Measurements from ENCODE around the gene PSMD11.

PSMD11 gene

DNA sequence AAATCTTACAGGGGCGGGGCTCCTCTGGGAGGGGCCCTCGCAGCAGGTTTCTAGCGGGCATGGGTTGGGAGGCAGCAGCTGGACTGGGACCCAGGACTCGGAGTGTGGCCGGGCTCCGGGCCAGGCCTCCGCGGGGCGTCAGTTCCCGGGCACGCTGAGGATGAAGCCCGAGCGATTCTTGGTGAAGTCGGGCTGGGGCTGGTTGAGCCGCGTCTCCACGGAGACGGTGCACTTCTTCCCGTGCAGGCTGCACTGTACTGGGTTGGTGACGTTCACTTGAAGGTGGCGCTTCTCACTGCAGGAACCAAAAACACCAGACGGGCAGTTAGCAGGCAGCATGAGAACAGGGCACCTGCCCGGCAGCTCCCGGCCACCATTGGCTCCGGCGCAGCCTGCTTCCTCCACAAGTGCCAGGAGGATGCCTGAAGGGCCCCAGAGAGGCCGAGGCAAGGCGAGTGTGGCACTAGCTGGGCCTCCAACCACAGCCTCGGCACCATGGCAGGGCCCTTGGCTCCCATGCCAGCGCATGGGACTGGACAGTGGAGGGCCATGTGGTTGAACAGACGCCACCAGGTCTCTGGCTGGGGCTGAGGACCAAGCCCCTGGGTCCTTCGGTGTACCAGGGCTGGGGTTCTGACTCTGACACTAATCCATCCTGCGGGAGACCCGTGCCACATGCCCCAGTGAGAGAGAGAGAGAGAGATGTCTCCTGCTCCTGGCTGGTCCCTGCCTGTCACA is 50.5 kb downstream of the PSMD11 start:
- Histone ChIP-seq H3K4me1 (ENCODE audit: control insufficient read depth in 1 of 2, insufficient read depth in 1 of 2, low read depth in 1 of 2, low read length in 1 of 2) (peaks cover 64 to 69% of the 10 kb centered on the region in 2 experiments), H3K27ac (peak overlapping the region; percentile 82), H3K36me3 (peaks cover 15% of the 10 kb centered on the region), H3K9me3 (no peaks in the 10 kb centered on the region), H3K27me3 (no peaks in the 10 kb centered on the region), H3K4me3 (ENCODE audit: low read depth in 1 of 2, low read length in 1 of 2) (peak overlapping the region in 1 of 2 experiments; percentile 42)
- TF ChIP-seq, protein P1, sequence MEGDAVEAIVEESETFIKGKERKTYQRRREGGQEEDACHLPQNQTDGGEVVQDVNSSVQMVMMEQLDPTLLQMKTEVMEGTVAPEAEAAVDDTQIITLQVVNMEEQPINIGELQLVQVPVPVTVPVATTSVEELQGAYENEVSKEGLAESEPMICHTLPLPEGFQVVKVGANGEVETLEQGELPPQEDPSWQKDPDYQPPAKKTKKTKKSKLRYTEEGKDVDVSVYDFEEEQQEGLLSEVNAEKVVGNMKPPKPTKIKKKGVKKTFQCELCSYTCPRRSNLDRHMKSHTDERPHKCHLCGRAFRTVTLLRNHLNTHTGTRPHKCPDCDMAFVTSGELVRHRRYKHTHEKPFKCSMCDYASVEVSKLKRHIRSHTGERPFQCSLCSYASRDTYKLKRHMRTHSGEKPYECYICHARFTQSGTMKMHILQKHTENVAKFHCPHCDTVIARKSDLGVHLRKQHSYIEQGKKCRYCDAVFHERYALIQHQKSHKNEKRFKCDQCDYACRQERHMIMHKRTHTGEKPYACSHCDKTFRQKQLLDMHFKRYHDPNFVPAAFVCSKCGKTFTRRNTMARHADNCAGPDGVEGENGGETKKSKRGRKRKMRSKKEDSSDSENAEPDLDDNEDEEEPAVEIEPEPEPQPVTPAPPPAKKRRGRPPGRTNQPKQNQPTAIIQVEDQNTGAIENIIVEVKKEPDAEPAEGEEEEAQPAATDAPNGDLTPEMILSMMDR (IDR thresholded peaks at IDR 0.05): no peak

DNA sequence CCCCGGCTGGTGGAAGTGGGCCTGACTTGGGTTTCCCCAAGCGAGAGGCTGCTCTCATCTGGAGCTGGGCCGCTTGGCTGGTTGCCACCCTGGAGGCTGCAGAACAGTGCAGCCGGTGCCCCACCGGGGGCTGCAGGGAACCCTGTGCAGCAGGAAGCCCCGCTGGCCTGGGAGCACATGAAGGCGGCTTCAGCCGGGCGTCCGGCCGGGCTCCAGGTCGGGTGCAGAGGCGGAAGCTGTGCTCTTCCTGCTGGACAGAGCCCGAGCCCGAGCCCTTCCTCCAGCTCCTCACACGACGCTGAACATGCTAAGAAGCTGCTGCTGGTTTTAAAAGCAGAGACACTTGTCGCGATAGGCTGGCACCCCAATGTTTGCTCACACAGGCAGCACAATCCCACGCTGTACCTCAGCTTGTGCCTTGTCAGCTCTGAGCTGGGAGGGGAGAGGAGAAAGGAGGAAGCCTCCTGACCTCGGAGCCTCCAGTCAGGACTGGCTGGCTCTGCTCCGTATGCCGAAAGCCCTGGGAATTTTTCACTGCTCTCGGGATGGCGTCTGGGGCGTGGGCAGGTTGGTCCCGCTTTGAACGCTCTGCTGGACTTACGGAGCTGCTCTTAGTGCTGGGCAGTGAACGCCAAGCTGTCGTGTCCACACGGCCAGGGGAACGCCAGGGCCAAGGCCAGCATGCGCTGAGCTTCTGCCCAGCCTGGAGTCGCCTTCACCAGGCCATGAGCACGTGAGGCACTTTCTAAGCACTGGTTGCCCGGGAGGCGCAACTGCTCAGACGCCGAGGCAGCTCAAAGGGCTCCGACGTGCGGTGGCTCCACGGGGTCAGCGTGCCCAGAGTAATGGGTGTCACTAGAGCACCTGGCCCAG is 51.3 kb downstream of the PSMD11 start:
- peak overlapping the region; percentile 82 for H3K27ac ChIP-seq
- peaks cover 7% of the 10 kb centered on the region for H3K36me3 ChIP-seq
- H3K4me1 ChIP-seq (ENCODE audit: control insufficient read depth in 1 of 2, insufficient read depth in 1 of 2, low read depth in 1 of 2, low read length in 1 of 2): peaks cover 61 to 65% of the 10 kb centered on the region in 2 experiments
- TF ChIP-seq, protein P1 (IDR thresholded peaks at IDR 0.05): no peak
- H3K27me3 ChIP-seq: no peaks in the 10 kb centered on the region
- no peaks in the 10 kb centered on the region for H3K9me3 ChIP-seq
- H3K4me3 ChIP-seq (ENCODE audit: low read depth in 1 of 2, low read length in 1 of 2): peak overlapping the region in 1 of 2 experiments; percentile 42

DNA sequence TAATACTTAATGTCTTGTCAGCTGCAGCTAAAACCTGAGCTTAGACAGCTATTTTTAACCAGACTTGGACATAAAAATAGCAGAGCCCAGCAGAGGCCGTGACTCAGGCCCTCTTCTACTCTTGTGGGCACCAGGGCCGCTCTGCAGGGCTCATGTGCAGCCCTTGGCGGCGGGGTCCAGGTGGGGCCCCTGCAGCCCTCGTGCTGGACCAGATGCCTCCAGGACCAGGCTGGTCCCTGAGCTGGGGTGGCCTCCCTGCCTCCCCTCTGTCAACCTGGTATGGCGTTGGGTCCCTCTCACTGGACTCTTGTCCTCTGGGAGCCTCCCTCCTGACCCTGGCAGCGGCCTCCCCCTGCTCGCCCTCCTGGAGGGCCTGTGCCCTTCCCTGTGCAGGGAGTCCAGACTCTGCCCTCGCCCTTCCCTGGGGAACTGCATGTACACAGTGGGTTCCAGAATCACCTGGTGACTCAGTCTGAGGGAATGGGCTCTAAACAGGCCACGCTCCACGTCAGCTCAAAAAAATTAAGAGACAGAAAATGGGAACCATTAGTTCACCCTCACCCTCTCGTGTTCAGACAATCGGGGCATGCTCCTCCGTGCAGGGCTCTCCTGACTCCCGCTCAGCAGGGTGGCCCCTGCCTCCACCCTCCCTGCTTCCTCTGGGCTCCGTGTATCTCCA is 52.2 kb downstream of the PSMD11 start:
- TF ChIP-seq, protein P1 (IDR thresholded peaks at IDR 0.05): no peak
- peaks cover 1% of the 10 kb centered on the region for H3K36me3 ChIP-seq
- H3K27me3 ChIP-seq: no peaks in the 10 kb centered on the region
- no peaks in the 10 kb centered on the region for H3K9me3 ChIP-seq
- H3K4me3 ChIP-seq (ENCODE audit: low read depth in 1 of 2, low read length in 1 of 2): no peak overlapping the region
- no peak overlapping the region for H3K27ac ChIP-seq
- H3K4me1 ChIP-seq (ENCODE audit: control insufficient read depth in 1 of 2, insufficient read depth in 1 of 2, low read depth in 1 of 2, low read length in 1 of 2): peaks cover 51 to 61% of the 10 kb centered on the region in 2 experiments

DNA sequence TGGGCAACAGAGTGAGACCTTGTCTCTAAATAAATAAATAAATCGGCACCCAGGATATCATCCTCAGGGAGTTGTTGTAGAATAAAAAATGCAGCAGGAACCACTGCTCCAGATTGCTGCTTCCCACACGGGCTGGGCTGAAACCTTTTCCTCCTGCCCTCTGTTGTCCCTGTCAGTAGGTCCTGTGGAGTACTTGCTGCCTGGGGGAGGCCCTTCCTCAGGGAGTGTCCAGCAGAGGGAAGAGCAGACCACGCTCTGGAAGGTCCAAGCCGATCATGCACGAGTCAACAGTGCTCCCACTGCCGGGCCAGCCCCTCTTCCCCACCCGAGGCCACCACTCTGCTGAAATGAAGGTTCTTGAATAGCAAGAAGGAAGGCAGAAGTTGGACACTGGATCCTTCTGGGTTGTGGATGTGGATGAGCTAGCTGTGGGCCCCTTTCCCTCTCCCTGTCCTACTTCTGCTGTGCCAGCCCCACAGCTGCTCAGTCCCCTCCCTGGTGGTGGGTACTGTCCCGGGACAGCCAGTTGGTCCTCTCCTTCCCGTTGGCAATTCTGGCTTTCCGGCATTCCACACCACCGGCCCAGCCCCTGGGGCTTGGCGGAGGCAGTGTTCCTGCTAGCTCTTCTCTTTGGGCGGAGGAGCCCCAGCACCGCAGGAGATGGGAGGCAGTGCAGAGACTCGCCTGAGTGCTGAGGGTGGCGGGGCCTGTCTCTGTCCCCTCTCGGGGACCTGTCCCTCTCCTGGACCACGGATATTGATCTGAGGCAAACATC is 53.3 kb downstream of the PSMD11 start:
- Histone ChIP-seq H3K4me1 (ENCODE audit: control insufficient read depth in 1 of 2, insufficient read depth in 1 of 2, low read depth in 1 of 2, low read length in 1 of 2) (peaks cover 50 to 61% of the 10 kb centered on the region in 2 experiments), H3K27me3 (no peaks in the 10 kb centered on the region), H3K36me3 (no peaks in the 10 kb centered on the region), H3K27ac (no peak overlapping the region), H3K4me3 (ENCODE audit: low read depth in 1 of 2, low read length in 1 of 2) (no peak overlapping the region), H3K9me3 (no peaks in the 10 kb centered on the region)
- TF ChIP-seq, protein P1 (IDR thresholded peaks at IDR 0.05): no peak

DNA sequence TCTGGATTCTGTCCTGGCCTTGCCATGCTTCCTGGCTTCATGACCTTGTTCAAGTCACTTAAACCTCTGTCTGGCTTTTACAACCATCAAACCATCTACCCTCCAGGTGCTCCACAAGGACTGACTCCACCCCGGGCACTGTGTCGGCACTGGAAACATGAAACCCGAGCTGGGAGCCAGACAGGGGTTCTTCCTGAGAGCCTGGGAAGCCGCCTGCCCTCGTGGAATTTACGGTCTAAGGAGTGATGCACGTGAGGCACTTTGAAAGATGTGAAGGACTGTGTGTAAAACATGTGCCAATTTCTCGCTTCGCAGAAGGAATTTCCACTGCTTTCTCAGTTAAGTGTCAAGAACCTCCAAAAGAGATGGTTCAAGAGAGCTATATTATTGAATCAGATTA is 54.1 kb downstream of the PSMD11 start:
- Histone ChIP-seq H3K36me3 (no peaks in the 10 kb centered on the region), H3K27me3 (no peaks in the 10 kb centered on the region), H3K27ac (no peak overlapping the region), H3K4me1 (ENCODE audit: control insufficient read depth in 1 of 2, insufficient read depth in 1 of 2, low read depth in 1 of 2, low read length in 1 of 2) (peaks cover 50 to 61% of the 10 kb centered on the region in 2 experiments), H3K9me3 (no peaks in the 10 kb centered on the region), H3K4me3 (ENCODE audit: low read depth in 1 of 2, low read length in 1 of 2) (no peak overlapping the region)
- TF ChIP-seq, protein P1 (IDR thresholded peaks at IDR 0.05): no peak

All from neutrophil (primary cell).